HL-60 (cell line): ENCODE data around the gene IFI30.

ENCODE experiments used
- CTCF ChIP-seq: IDR thresholded peaks from one replicate; pipeline ENCODE4 v1.5.1; 2011; ENCODE audit warnings: low read length, control low read depth, inconsistent platforms; ENCODE audit not compliant: insufficient read depth
- GABPA ChIP-seq: IDR thresholded peaks from 2 replicates; pipeline ENCODE4 v1.6.1; 2012; ENCODE audit warnings: low read depth
- POLR2AphosphoS5 ChIP-seq: IDR thresholded peaks from 2 replicates; pipeline ENCODE4 v1.6.1; 2012; ENCODE audit warnings: low read depth
- REST ChIP-seq: IDR thresholded peaks from 2 replicates; pipeline ENCODE4 v1.6.1; 2012; ENCODE audit warnings: low read depth; ENCODE audit not compliant: insufficient replicate concordance

DNA sequence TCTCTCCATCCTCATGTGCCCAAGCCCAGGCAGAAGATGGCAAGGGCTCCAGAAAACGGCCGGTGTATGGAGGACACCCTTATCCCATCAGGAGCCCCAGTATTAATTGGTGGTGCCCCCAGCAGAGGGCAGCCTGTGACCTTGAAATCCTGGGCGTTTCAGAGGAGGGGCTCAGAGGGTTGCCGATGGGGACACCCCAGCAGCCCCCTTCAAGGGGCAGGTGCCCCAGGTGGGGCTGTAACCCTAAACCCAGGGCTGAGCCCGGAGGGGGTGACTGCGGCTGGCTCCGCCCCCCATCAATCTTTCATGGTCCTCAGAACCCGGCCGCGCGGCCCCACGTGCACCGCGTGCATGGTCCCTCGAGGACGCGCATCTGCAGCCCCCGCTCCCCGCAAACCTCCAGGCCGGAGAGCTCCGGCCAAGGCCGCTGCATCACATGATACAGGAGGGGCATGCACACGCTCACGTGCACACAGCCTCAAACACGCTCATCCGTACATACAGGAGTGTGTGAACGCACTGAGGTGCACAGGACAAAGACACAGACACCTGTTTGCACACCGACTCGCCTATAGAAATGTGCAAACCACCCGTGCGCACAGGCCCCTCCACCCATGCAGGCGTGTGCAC is 29.3 kb downstream of the IFI30 start:
- TF ChIP-seq CTCF: no peak
- TF ChIP-seq REST: no peak
- TF ChIP-seq GABPA: no peak
- TF ChIP-seq POLR2AphosphoS5: no peak; the same call in 1 of the 2 replicates
